Lower leg skin (tissue), 4 donors: ENCODE results near the gene RAPGEF2. TPM values are rescaled to one million over a fixed set of nuclear protein-coding genes. Genes with fewer than 3 reads are reported as not detected.

Experiments
- DNase-seq, 2 donors: peaks; one replicate each; pipeline ENCODE4 v3.0.0-alpha.2; 2019; ENCODE audit warnings: low spot score in 2 of 2
- H3K4me3 ChIP-seq: fragments of 200-600 bp; sonication (generic); 2 replicates; pipeline ENCODE4 v1.5.1; 2017; ENCODE audit warnings: mild to moderate bottlenecking, low read depth; ENCODE audit not compliant: poor library complexity, severe bottlenecking
- POLR2A ChIP-seq, 2 donors: fragments of 450-650 bp; IDR thresholded peaks; one replicate each; pipeline ENCODE4 v1.6.1; 2016 to 2017; ENCODE audit warnings: antibody characterized with exemption in 2 of 2, mild to moderate bottlenecking in 1 of 2, moderate library complexity in 1 of 2
- WGBS, 2 donors: methylation state at CpG; one replicate each; pipeline ENCODE4 v1.1.5; 2018; 5-methylcytosine and 5-hydroxymethylcytosine counted together
- intact Hi-C: fragments of 100-400 bp; cut with DNase I; formaldehyde crosslinking; loops from one replicate; pipeline ENCODE4 v1.15.0; 2023; ENCODE audit warnings: low total_unique reads
- microRNA-seq, 2 donors: library from miRNA; unstranded; fragments of <30 nt; microRNA quantifications; one replicate each; pipeline ENCODE4, GENCODE V29; 2016; ENCODE audit warnings: borderline replicate concordance in 2 of 2, borderline number of aligned reads in 1 of 2
- total RNA-seq, 4 donors: library from RNA; depleted of rRNA; stranded (reverse); fragments of >200 nt; gene quantifications; one replicate each; pipeline ENCODE4 v1.1.0, GENCODE V29; 2016
- TF ChIP-seq, protein P1 (sequence below), 3 donors: fragments of 450-650 bp; IDR thresholded peaks; one replicate each; pipeline ENCODE4 v1.5.1; 2016; ENCODE audit warnings: antibody characterized with exemption in 3 of 3, mild to moderate bottlenecking in 3 of 3, moderate library complexity in 2 of 3

The RAPGEF2 gene
- total RNA-seq, 4 donors from 2014 or later = 38.3 to 51.7 (median 40.4) TPM

DNA sequence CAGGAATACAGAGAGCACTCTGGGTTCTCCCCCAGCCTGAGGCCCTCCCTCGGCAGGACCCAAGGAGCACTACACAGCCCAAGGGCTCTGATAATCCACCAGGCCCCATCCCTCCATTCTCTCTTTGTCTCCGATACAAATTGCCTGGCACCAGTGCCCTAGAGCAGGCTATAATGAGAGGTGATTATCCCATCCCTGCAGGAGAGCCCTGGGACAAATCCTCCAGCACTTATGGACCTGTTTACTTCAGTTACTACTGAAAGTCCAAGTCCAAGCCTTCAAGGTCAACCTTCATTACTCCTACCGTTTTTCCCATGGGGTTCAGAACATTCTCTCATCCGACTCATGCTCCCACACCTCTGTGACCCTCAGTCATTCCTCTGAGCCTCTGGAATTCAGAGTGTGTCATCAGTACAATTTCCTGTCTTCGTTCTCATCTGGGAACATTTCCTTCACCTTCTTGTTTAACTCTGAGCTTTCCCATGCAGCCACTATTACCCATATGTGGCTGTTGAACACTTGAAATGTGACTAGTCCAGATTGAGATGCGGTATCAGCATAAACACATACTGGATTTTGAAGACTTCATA, 299.0 kb downstream of the RAPGEF2 start:
- no peak overlapping the region for H3K4me3 ChIP-seq
- DNase-seq = no peak
- TF ChIP-seq POLR2A (IDR thresholded peaks at IDR 0.05) = no peak
- TF ChIP-seq, protein P1, sequence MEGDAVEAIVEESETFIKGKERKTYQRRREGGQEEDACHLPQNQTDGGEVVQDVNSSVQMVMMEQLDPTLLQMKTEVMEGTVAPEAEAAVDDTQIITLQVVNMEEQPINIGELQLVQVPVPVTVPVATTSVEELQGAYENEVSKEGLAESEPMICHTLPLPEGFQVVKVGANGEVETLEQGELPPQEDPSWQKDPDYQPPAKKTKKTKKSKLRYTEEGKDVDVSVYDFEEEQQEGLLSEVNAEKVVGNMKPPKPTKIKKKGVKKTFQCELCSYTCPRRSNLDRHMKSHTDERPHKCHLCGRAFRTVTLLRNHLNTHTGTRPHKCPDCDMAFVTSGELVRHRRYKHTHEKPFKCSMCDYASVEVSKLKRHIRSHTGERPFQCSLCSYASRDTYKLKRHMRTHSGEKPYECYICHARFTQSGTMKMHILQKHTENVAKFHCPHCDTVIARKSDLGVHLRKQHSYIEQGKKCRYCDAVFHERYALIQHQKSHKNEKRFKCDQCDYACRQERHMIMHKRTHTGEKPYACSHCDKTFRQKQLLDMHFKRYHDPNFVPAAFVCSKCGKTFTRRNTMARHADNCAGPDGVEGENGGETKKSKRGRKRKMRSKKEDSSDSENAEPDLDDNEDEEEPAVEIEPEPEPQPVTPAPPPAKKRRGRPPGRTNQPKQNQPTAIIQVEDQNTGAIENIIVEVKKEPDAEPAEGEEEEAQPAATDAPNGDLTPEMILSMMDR (IDR thresholded peaks at IDR 0.05) = no peak
- WGBS, 2 donors = 68 to 78% methylated on average over 6 of the region's 6 CpGs
- intact Hi-C loops = no loop called here

Small RNA genes within 50 kb of the gene (microRNA-seq; reads per million reads assigned to microRNA genes)
- gene MIR3688-1 (0 reads per million in 2 donors), gene MIR3688-2 (0 reads per million in 2 donors)
